IMR-90 (cell line): ENCODE results near the gene TAF10. TPM values are rescaled to one million over a fixed set of nuclear protein-coding genes. Genes with fewer than 3 reads are reported as not detected.

ENCODE experiments used
- ATAC-seq: fragments of 200-7000 bp; cut with Tn5 transposase; 2 replicates; pipeline ENCODE4 v1.9.1; 2020; ENCODE audit warnings: low read depth, mild to moderate bottlenecking, moderate library complexity
- BruUV-seq: library from RNA; stranded (reverse); fragments of 400-500 nt; replicated peaks from 2 replicates; lab custom pipeline; 2021; lab: Mats Ljungman, UMichigan
- CTCF ChIA-PET: fragments of 300-600 bp; formaldehyde crosslinking; extraction: SDS; loops from one replicate; lab custom pipeline; 2021; ENCODE audit warnings: antibody characterized with exemption; lab: Yijun Ruan, JAX
- POLR2A ChIA-PET: fragments of 300-600 bp; sonication (Branson Sonifier 250); formaldehyde crosslinking; loops from one replicate; lab custom pipeline; 2022; ENCODE audit warnings: antibody characterized with exemption; ENCODE audit not compliant: unreplicated experiment; lab: Charles Lee
- DNase-seq: peaks from one replicate; pipeline ENCODE4 v3.0.0; 2013
- H2AFZ ChIP-seq: replicated peaks from 2 replicates; pipeline ENCODE3; 2013; ENCODE audit warnings: low read length, mild to moderate bottlenecking; ENCODE audit not compliant: poor library complexity
- H2AK5ac ChIP-seq: 2 replicates; pipeline ENCODE4 v1.6.1; 2013; ENCODE audit warnings: low read depth, low read length, inconsistent platforms
- H2AK9ac ChIP-seq: replicated peaks from 2 replicates; pipeline ENCODE3; 2013; ENCODE audit warnings: mild to moderate bottlenecking, low read depth, low read length, moderate library complexity; ENCODE audit not compliant: poor library complexity
- H2BK120ac ChIP-seq: 2 replicates; pipeline ENCODE4 v1.6.1; 2013; ENCODE audit warnings: low read depth, low read length, inconsistent platforms
- H2BK15ac ChIP-seq: 3 replicates; pipeline ENCODE4 v1.6.1; 2013; ENCODE audit warnings: low read depth, low read length, inconsistent platforms
- H2BK20ac ChIP-seq: 2 replicates; pipeline ENCODE4 v1.6.1; 2013; ENCODE audit warnings: low read depth, mild to moderate bottlenecking, inconsistent platforms, low read length, moderate library complexity
- H2BK5ac ChIP-seq: 2 replicates; pipeline ENCODE4 v1.6.1; 2013; ENCODE audit warnings: mild to moderate bottlenecking, low read depth, low read length, inconsistent platforms; ENCODE audit not compliant: poor library complexity, severe bottlenecking
- H3K14ac ChIP-seq: replicated peaks from 2 replicates; pipeline ENCODE4 v1.6.1; 2013; ENCODE audit warnings: low read depth, low read length, inconsistent platforms
- H3K18ac ChIP-seq: 2 replicates; pipeline ENCODE4 v1.6.1; 2013; ENCODE audit warnings: low read depth, low read length, control low read depth
- H3K23ac ChIP-seq: 2 replicates; pipeline ENCODE4 v1.6.1; 2013; ENCODE audit warnings: low read depth, low read length, inconsistent platforms
- H3K27ac ChIP-seq: 2 replicates; pipeline ENCODE4 v1.5.1; 2013; ENCODE audit warnings: mild to moderate bottlenecking, control low read depth, low read length; ENCODE audit not compliant: insufficient read depth
- H3K27me3 ChIP-seq: 2 replicates; pipeline ENCODE4 v1.6.1; 2013; ENCODE audit warnings: low read length; ENCODE audit not compliant: control insufficient read depth, insufficient read depth
- H3K36me3 ChIP-seq: 2 replicates; pipeline ENCODE4 v1.6.1; 2013; ENCODE audit warnings: low read length, mixed read lengths; ENCODE audit not compliant: control insufficient read depth, insufficient read depth
- H3K4ac ChIP-seq: 2 replicates; pipeline ENCODE4 v1.6.1; 2013; ENCODE audit warnings: low read depth, low read length, inconsistent platforms
- H3K4me1 ChIP-seq: 2 replicates; pipeline ENCODE4 v1.6.1; 2013; ENCODE audit warnings: low read length, mixed read lengths; ENCODE audit not compliant: control insufficient read depth, insufficient read depth
- H3K4me2 ChIP-seq: 2 replicates; pipeline ENCODE4 v1.6.1; 2013; ENCODE audit warnings: low read depth, mild to moderate bottlenecking, control low read depth, low read length, moderate library complexity
- H3K4me3 ChIP-seq: 2 replicates; pipeline ENCODE4 v1.5.1; 2013; ENCODE audit warnings: low read depth, mild to moderate bottlenecking, control low read depth, low read length, moderate library complexity; ENCODE audit not compliant: insufficient read depth
- H3K56ac ChIP-seq: 2 replicates; pipeline ENCODE4 v1.6.1; 2013; ENCODE audit warnings: low read length, inconsistent platforms; ENCODE audit not compliant: insufficient read depth; ENCODE audit errors: extremely low read depth
- H3K79me1 ChIP-seq, 2 experiments: 2 replicates each; pipeline ENCODE4 v1.6.1; 2013; ENCODE audit warnings: low read length in 2 of 2, inconsistent platforms in 1 of 2, low read depth in 1 of 2
- H3K9ac ChIP-seq: 2 replicates; pipeline ENCODE4 v1.6.1; 2013; ENCODE audit warnings: low read depth, low read length, control low read depth
- H3K9me1 ChIP-seq: 2 replicates; pipeline ENCODE4 v1.6.1; 2013; ENCODE audit warnings: low read length, inconsistent platforms; ENCODE audit not compliant: insufficient read depth
- H3K9me3 ChIP-seq: 2 replicates; pipeline ENCODE4 v1.6.1; 2013; ENCODE audit warnings: low read length; ENCODE audit not compliant: control insufficient read depth, insufficient read depth
- H4K20me1 ChIP-seq: 2 replicates; pipeline ENCODE4 v1.6.1; 2013; ENCODE audit warnings: low read length, inconsistent platforms; ENCODE audit not compliant: insufficient read depth
- H4K5ac ChIP-seq: 2 replicates; pipeline ENCODE4 v1.6.1; 2013; ENCODE audit warnings: mild to moderate bottlenecking, low read depth, low read length, control low read depth
- H4K8ac ChIP-seq, 2 experiments: 2 replicates each; pipeline ENCODE4 v1.6.1; 2013; ENCODE audit warnings: low read depth in 2 of 2, low read length in 2 of 2, control low read depth in 1 of 2, inconsistent platforms in 1 of 2
- H4K91ac ChIP-seq: 2 replicates; pipeline ENCODE4 v1.6.1; 2013; ENCODE audit warnings: low read depth, low read length, inconsistent platforms; ENCODE audit not compliant: insufficient read depth
- BHLHE40 ChIP-seq: fragments of 150-350 bp; IDR thresholded peaks from 2 replicates; pipeline ENCODE4 v1.6.1; 2016; ENCODE audit warnings: mild to moderate bottlenecking, low read depth, low read length
- CEBPB ChIP-seq: IDR thresholded peaks from 2 replicates; pipeline ENCODE4 v1.6.1; 2012; ENCODE audit warnings: low read depth, low read length, improper control_type of control experiment
- CHD1 ChIP-seq: IDR thresholded peaks from 2 replicates; pipeline ENCODE4 v1.6.1; 2012; ENCODE audit warnings: low read depth, low read length, improper control_type of control experiment
- FOS ChIP-seq: fragments of 150-350 bp; IDR thresholded peaks from 2 replicates; pipeline ENCODE4 v1.6.1; 2016; ENCODE audit warnings: low read depth, low read length
- POLR2A ChIP-seq: IDR thresholded peaks from 2 replicates; pipeline ENCODE4 v1.6.1; 2012; ENCODE audit warnings: mild to moderate bottlenecking, low read depth, low read length
- RAD21 ChIP-seq: IDR thresholded peaks from 2 replicates; pipeline ENCODE4 v1.6.1; 2012; ENCODE audit warnings: low read length, improper control_type of control experiment
- RFX5 ChIP-seq: IDR thresholded peaks from 2 replicates; pipeline ENCODE4 v1.8.0; 2012; ENCODE audit warnings: low read depth, mild to moderate bottlenecking, low read length, moderate library complexity
- SMC3 ChIP-seq: fragments of 150-350 bp; IDR thresholded peaks from 2 replicates; pipeline ENCODE4 v1.6.1; 2016; ENCODE audit warnings: low read depth, mild to moderate bottlenecking, antibody characterized with exemption, low read length, moderate library complexity
- WGBS, 2 experiments: methylation state at CpG; one replicate each; pipeline versions ENCODE4 v1.1.5 to v1.1.7; 2013; ENCODE audit warnings: missing lambda C conversion rate in 2 of 2; ENCODE audit not compliant: insufficient read length in 1 of 2; ENCODE audit errors: extremely low coverage in 2 of 2; 5-methylcytosine and 5-hydroxymethylcytosine counted together
- dilution Hi-C: fragments of 300-500 bp; cut with HindIII; formaldehyde crosslinking; loops from one replicate; pipeline ENCODE4 v1.14.3; 2018; ENCODE audit warnings: low sequenced_read_pairs; ENCODE audit not compliant: unreplicated experiment
- in situ Hi-C: fragments of 300-500 bp; cut with MboI; formaldehyde crosslinking; loops from 3 replicates; pipeline ENCODE4 v1.14.3; 2019; ENCODE audit warnings: low sequenced_read_pairs, inconsistent platforms, mixed read lengths
- intact Hi-C: fragments of 100-400 bp; cut with micrococcal nuclease; formaldehyde crosslinking; loops from 2 replicates; pipeline ENCODE4 v1.10.0; 2022
- polyA plus RNA-seq, 3 experiments: library from polyadenylated mRNA; depleted of rRNA; stranded (reverse); fragments of >200 nt; gene quantifications; 2 replicates each; pipeline ENCODE4 v1.2.3, GENCODE V29; 2012; ENCODE audit warnings: low replicate concordance in 1 of 3
- total RNA-seq: library from RNA; depleted of rRNA; stranded (reverse); fragments of >200 nt; gene quantifications from 2 replicates; pipeline ENCODE4 v1.2.3, GENCODE V29; 2012
- TF ChIP-seq, protein P1 (sequence below): fragments of 150-350 bp; IDR thresholded peaks from 2 replicates; pipeline ENCODE4 v1.6.1; 2017; ENCODE audit warnings: mild to moderate bottlenecking, antibody characterized with exemption, low read length, low read depth
- TF ChIP-seq, protein P2 (sequence below): fragments of 150-350 bp; IDR thresholded peaks from 2 replicates; pipeline ENCODE4 v1.6.1; 2016; ENCODE audit warnings: low read depth, mild to moderate bottlenecking, low read length, moderate library complexity, borderline replicate concordance

TAF10 gene
- total and polyA plus RNA-seq, 2 of the 4 experiments (the other 2 are of a cell fraction): 18.6 to 132 TPM

DNA sequence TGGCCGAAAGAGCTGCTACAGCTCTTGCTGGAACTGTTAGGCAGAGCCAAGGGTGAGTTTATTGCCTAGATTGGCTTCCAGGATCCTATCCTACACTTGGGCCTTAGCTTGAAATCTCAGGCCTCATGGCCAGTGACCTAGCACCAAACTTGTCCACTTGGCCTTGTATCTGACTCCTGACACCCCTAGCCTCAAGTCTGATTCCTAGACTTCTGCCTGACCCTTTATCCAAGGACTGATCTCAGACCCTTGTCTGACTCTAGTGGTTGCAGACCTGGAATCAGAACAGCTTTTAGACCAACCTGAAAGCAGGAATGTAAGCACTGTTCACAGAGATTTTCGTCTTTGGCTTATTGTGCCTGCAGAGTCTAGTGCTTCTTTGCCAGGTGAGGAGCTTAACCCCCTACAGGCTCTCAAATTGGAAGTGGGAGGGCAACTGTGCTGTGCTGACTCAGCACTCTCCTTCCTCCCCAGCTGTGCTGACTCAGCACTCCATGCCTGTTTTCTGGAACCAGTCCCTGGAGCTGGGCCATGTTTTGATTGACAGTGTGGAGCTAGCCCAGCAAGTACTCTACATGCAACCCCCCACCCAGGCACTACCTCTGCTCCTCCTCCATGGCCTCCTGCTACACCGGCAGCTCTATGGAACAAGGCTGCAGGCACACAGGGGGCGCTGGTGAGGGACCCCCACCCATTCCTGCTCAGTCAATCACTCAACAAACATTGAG, 43.7 kb downstream of the TAF10 start (continued):
- no peak for TF ChIP-seq POLR2A

DNA sequence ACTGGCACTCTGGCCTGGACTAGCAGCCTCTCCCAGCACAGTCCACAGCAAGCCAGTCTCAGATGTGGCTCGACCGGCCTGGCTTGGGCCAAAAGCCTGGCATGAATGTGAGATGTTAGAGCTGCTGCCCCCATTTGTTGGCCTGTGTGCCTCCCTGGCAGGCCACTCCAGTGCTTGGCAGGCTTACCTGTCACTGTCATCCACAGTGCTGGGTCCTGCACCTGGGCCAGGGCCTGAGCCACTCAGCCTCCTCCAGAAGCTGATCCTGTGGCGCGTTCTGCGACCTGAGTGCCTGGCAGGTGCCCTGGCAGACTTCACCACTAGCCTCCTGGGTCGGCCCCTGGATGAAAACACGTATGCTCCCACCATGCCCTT, 44.7 kb downstream of the TAF10 start:
- Histone ChIP-seq H2AFZ (no peak overlapping the region), H4K91ac (no peak overlapping the region), H3K27ac (no peak overlapping the region), H3K56ac (no peak overlapping the region), H3K9ac (no peak overlapping the region), H2BK5ac (no peak overlapping the region), H3K4me3 (no peak overlapping the region), H3K79me1 (peaks cover 0 to 3% of the 10 kb centered on the region in 2 experiments; a peak in 2 of 4 replicates), H2AK5ac (no peak overlapping the region), H2BK20ac (no peak overlapping the region), H3K4me1 (peaks cover 9% of the 10 kb centered on the region), H2AK9ac (no peak overlapping the region), H3K4me2 (no peak overlapping the region), H3K4ac (no peak overlapping the region), H3K14ac (no peak overlapping the region), H4K20me1 (no peaks in the 10 kb centered on the region), H3K18ac (no peak overlapping the region), H2BK15ac (no peak overlapping the region), H3K23ac (no peak overlapping the region), H3K9me1 (peaks cover 11% of the 10 kb centered on the region), H4K8ac (no peak overlapping the region), H3K9me3 (no peaks in the 10 kb centered on the region), H3K27me3 (no peaks in the 10 kb centered on the region), H2BK120ac (no peak overlapping the region), H3K36me3 (no peaks in the 10 kb centered on the region; the same call in 1 of the 2 replicates), H4K5ac (no peak overlapping the region)
- no TSS peak for BruUV-seq
- dilution Hi-C loops (no loop called here), intact Hi-C loops (no loop called here), in situ Hi-C loops (no loop called here)
- POLR2A ChIA-PET: no interaction called here
- no peak for TF ChIP-seq RAD21
- TF ChIP-seq RFX5: no peak
- TF ChIP-seq, protein P1, sequence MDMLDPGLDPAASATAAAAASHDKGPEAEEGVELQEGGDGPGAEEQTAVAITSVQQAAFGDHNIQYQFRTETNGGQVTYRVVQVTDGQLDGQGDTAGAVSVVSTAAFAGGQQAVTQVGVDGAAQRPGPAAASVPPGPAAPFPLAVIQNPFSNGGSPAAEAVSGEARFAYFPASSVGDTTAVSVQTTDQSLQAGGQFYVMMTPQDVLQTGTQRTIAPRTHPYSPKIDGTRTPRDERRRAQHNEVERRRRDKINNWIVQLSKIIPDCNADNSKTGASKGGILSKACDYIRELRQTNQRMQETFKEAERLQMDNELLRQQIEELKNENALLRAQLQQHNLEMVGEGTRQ: no peak
- TF ChIP-seq, protein P2, sequence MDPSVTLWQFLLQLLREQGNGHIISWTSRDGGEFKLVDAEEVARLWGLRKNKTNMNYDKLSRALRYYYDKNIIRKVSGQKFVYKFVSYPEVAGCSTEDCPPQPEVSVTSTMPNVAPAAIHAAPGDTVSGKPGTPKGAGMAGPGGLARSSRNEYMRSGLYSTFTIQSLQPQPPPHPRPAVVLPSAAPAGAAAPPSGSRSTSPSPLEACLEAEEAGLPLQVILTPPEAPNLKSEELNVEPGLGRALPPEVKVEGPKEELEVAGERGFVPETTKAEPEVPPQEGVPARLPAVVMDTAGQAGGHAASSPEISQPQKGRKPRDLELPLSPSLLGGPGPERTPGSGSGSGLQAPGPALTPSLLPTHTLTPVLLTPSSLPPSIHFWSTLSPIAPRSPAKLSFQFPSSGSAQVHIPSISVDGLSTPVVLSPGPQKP: no peak
- no peak for TF ChIP-seq BHLHE40
- TF ChIP-seq CHD1: no peak
- TF ChIP-seq CEBPB: no peak
- TF ChIP-seq FOS: no peak
- no peak for TF ChIP-seq SMC3
- 100% methylated on average over 1 of the region's 7 CpGs; no CpG with 5 or more reads in 1 of the 2 experiments for WGBS, 2 experiments
- CTCF ChIA-PET: no interaction called here
- ATAC-seq (no peak), DNase-seq (no peak)
